HG02610 (cell line): ENCODE results near the gene SLC7A6.
A peak's percentile ranks its signal among the peaks of the same experiment; 100 is the strongest.

Source experiments
- ATAC-seq: cut with Tn5 transposase; IDR thresholded peaks from one replicate; pipeline ENCODE4 v1.9.1; 2021; ENCODE audit warnings: mild to moderate bottlenecking, moderate library complexity; ENCODE audit not compliant: unreplicated experiment

SLC7A6 gene

DNA sequence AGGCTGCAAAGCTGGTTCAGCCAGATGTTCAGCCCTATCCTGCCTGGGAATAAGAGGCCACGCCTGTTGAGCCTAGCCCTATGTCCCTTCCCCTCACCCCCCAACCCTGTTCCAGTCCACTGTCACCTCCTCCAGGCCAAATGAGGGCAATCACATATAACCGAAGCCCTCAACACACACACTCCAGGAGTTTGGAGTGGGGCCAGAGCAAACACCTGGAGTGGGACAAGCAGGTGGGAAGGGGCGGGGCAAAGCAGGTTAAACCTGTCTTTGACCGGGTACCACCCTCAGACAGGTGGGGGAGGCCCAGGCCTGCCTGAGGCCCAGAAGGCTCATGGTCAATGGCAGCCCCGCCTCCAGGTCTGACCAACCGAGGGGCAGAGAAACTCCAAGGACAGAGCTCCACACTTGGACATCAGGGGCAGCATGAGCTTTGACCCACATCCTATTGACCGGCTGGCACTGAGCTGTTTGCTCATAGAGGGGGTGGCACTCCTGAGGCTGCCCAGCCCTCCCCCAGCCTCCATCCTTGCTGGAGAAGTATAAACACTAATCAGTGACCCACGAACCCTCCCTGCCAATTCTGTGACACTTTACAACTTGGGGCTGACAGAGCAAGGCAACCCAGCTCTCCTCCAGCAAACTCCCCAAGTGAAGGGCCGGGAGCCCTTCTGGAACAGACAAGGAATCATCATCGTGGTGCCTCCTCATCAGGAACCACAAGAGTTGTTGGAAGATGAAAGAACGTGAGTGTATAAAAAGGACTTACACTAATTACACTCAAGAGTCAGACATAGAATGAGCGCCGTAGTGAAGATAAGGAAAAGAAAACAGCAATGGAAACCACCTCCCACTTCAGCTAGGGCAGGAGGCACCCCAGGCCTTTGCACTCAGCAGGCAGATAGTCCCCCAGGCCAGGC, 29.9 kb upstream of the SLC7A6 start:
- no peak for ATAC-seq

GRCh38 chr16:68235108-68235886, 29.0 kb upstream of the SLC7A6 start:
- no peak for ATAC-seq

- ATAC-seq: no peak
Measured at GRCh38 chr16:68235887-68236136, 28.5 kb upstream of the SLC7A6 start, which contains the start of gene ESRP2. Gene ESRP2 (minus strand): TSS chr16:68236127. CDS start chr16:68236045, 82 bp downstream.

GRCh38 chr16:68236137-68236825, 28.0 kb upstream of the SLC7A6 start:
- ATAC-seq: no peak

- ATAC-seq: no peak
Measured at GRCh38 chr16:68236826-68237242, 27.5 kb upstream of the SLC7A6 start.

DNA sequence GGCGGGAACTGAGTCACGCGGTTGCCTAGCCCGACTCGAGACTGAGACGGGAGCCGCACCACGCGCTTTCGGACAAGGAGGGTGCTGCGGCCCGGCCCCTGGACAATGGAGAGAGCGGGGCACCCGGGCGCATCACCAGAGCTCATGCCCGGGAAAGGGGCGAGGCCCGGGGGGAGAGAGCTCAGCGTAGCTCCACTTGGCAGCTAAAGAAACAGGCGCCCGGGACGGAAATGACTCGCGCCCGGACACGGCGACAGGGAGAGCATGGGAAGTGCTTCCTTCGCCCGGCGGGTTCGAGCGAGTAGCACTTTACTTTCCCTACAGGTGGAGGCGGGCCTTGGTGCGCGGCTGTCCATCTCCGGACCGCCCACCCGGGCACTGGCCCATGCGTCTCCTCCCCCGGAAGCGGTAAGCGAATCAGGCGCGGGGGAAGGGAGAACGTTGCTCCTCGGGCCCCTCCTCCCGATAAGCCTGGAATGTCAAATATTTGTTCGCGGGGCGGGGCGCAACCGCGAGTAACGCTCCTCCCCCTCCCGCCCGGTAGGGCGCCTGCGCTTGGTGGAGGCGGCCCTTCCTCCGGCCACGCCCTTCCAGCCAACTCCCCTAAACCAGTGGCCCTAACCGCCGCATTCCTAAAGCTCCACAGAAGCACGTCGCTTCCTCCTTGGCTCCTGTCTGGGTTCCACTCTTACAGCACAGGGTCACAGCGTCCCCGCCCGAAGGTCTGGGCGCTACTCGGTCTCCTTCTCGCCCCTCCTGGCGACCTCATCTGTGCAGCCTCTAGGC, 26.9 kb upstream of the SLC7A6 start:
- ATAC-seq: peak; percentile 76

DNA sequence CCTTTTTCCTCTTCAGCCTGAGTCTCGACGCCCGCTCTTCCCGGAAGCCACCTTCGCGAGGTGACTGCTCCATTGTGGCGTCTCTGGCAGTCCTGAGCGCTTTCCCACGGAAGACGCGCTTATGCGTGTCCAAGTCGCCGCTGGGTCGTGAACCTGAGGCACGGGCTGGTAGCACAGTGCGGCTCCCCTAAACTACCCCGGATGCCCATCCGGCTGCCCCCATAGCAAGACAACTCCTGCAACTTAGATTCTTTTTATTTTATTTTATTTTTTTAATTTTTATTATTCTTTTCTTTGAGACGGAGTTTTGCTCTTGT, 26.3 kb upstream of the SLC7A6 start:
- no peak for ATAC-seq

DNA sequence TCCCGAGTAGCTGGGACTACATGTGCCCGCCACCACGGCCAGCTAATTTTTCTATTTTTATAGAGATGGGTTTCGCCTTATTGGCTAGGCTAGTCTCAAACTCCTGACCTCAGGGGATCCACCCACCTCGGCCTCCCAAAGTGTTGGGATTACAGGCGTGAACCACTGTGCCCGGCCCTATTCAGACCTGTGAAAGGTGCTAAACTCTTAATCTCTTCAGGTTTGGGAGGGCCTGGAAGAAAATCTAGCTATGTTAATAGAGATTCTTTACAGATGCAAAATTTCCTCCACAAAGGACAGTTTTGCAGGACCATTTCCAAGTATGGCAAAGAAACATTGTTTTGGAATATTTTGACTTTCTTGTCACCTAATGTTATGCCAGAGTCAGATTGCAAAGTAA, 22.2 kb upstream of the SLC7A6 start:
- ATAC-seq: no peak

DNA sequence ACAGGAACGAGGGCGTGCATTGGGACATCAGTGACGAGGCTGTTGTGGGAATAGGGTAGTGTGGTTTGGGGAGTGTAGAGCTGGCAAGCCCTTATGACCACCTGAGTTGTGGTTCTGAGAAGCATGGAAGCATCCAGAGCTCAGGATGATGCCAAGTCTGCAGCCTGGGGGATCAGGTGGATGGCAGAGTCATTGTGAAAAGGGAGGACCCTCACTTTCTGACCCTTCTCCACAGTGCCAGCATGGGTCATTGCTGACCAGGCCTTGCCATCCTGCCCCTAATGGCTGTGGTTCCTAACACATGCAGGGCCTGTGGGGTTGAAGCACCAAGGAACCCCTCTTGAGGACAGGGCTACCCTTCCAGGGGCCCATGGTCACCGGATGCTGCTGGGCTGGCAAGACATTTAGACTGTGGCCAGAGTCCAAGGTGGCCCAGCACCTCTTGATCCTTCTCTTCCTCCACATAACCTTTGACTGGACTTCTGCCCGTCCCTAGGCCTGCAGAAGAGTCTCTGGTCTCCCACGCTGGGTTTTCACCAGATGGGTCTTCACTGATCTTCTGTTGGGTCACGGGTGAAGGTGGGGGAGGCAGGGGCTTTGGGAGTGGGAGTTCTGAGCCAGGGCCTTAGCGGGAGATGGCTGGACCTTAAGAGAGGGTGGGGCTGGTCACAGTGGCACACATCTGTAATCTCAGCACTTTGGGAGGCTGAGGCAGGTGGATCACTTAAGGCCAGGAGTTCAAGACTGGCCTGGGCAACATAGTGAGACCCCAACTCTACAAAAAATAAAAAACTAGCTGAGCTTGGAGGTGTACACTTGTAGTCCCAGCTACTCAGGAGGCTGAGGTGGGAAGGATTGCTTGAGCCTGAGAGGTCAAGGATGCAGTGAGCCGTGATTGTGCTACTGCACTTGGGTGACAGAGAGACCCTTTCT, 21.1 kb upstream of the SLC7A6 start:
- no peak for ATAC-seq

- no peak for ATAC-seq
Measured at GRCh38 chr16:68244481-68244902, 19.8 kb upstream of the SLC7A6 start.

DNA sequence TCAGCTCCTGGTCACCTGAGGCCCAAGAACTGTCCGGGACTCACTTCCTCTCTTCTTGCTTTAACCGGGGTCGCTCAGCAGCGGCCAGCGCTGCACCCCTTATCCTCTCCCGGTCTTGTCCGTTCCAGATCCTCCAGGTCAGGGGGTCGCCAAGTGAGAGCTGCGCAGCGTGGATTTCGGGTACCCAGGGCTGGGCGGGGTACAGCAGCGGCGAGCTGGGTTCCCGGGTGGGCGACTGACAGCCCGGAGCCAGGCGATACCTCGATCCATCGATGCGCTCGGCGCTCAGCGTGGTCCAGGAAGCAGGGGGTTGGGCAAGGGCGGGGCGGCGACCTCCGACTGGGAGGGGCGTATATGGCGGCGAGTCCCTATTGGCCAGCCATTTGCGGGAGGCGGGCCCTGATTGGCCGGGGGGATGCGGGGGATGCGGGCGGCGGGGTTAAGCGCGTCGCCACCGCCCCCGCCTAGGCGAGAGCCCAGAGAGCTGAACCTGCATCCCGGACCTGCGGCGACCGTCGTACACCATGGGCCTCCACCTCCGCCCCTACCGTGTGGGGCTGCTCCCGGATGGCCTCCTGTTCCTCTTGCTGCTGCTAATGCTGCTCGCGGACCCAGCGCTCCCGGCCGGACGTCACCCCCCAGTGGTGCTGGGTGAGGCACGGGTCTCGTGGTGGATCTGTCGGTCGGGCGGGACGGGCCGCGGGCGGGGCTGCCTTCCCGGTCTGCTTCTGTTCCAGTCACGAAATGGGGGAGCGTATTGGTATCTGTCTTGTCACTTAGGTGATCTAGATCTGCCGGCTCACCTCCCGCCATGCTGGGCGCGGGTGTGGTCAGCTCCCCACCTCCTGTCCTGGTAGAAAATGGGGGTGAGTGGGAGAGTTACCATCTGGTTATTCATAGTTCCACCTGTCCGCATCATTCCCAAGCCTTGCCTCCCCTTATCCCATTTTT, 19.1 kb upstream of the SLC7A6 start, which contains the start of gene PLA2G15:
TSS of gene PLA2G15 (plus strand) at position 471 of the 951 bp plus-strand sequence. CDS start at position 525, 54 bp downstream.
- ATAC-seq: peak; percentile 85

DNA sequence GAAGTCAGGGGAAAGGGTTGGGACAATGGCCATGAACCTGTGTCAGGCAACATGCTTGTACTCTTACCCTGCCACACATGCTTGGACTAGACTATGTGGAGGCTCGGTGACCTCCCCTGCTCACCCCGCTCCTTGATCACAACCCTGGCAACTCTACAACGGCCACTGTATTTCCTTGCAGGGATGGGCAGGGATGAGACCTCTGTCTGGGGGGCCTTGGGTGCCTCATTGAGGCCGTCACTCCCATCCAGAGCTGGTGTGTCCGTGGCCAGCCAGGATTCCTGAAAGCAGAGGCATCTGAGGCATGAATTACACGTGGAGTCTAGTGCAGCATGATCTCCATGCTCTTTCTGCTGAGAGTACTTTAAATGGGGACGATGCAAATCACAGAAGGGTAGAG, 18.2 kb upstream of the SLC7A6 start:
- no peak for ATAC-seq

- ATAC-seq: no peak
Measured at GRCh38 chr16:68246666-68247065, 17.7 kb upstream of the SLC7A6 start.

DNA sequence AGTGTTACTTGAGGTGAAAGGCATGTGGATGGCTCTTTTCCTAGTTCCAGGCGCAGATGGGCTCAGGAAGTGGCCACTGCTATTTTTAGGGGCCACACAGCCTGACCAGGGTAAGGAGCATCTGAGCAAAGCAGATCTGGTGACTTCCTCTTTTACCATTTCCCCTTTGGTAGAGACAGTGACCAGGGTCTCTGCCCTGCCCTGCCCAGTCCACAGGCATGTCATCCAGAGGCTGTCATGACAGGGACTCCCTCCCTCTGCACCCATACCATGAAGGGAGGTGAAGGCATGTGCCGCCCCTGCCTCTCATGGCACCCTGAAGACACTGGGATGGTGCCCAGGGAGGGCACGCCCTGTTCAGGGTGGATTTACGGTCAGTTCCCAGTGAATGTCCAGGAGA, 16.9 kb upstream of the SLC7A6 start:
- ATAC-seq: no peak

DNA sequence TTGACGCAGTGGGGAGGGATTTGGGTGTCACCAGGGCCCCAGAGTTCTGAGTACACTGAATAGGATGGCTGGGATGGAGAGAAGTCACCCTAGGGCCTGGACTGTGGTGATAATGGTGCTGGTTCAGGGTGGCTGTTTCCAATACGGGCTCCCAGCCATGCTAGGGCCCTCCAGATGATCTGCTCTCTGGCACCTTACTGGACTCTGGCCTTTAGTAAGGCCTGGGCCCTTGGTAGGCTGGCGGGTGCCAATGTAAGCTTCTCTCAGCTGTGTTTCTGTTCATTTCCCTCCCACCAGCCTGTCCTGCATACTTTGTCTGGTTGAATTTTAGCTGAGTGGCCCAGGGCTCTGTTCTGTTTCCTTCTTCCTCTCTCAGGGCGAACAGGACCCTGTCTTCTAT, 16.4 kb upstream of the SLC7A6 start:
- no peak for ATAC-seq

DNA sequence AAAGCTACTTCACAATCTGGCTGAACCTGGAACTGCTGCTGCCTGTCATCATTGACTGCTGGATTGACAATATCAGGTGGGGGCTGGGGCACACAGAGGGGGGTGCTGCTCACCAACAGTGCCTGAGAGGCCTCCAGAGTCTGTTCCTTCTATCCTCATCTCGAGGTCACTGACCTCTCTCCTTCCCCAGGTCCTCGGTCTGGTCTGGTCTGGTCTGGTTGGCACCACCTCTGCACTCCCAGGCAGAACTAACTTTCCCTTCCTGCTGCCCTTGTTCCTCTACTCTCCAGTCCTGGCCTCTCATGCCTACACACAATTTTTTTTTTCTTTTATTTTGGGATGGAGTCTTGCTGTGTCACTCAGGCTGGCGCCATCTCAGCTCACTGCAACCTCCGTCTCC, 15.0 kb upstream of the SLC7A6 start:
- ATAC-seq: no peak

DNA sequence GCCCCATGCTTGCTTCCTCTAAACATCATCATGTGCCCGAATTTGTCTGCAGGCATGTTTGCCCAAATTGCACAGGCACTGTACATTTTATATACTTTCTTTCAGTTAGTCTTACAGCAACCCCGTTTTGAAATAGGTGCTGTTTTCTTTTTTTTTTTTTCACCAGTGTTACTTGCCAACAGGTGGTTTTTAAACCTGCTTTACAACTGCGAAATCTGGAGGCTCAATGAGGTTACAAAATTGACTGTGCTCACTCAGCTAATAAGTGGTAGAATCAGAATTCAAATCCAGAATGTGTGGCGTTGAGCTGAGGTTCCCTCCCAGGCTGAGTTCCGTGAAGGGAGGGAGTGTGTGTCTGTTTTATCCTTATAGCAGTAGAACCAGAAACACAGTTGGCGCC, 13.4 kb upstream of the SLC7A6 start:
- ATAC-seq: no peak

- ATAC-seq: no peak
Measured at GRCh38 chr16:68251832-68252231, 12.5 kb upstream of the SLC7A6 start.

- no peak for ATAC-seq
Measured at GRCh38 chr16:68252383-68252782, 11.9 kb upstream of the SLC7A6 start.
